Stomach (tissue), 9 donors: ENCODE measurements around the gene SKIC2. TPM values are rescaled to one million over a fixed set of nuclear protein-coding genes. Genes with fewer than 3 reads are reported as not detected.

ENCODE experiments used
- DNase-seq, 2 donors: peaks; one replicate each; pipeline versions ENCODE4 v3.0.0 to v3.0.0-alpha.2; 2013 to 2019
- H3K27ac ChIP-seq, 5 donors: fragments of 200-600 bp in 4 of 5; sonication (generic) in 4 of 5; one replicate each; pipeline ENCODE4 v1.5.1; 2013 to 2019; ENCODE audit warnings: mild to moderate bottlenecking in 1 of 5, moderate library complexity in 1 of 5
- H3K27me3 ChIP-seq, 3 donors: fragments of 200-600 bp; sonication (generic); one replicate each; pipeline ENCODE4 v1.5.1; 2017 to 2019; ENCODE audit warnings: mixed run types in 1 of 3
- H3K36me3 ChIP-seq, 4 donors: fragments of 200-600 bp; sonication (generic); 1 replicate in 3 of 4; 2 replicates in 1 of 4; pipeline ENCODE4 v1.5.1; 2016 to 2019
- H3K4me1 ChIP-seq, 4 donors: fragments of 200-600 bp; sonication (generic); one replicate each; pipeline ENCODE4 v1.5.1; 2016 to 2019
- H3K4me3 ChIP-seq, 4 donors: fragments of 200-600 bp; sonication (generic) in 3 of 4; one replicate each; pipeline ENCODE4 v1.5.1; 2016 to 2019; ENCODE audit warnings: mild to moderate bottlenecking in 1 of 4
- H3K9me3 ChIP-seq, 4 donors: fragments of 200-600 bp; sonication (generic); one replicate each; pipeline ENCODE4 v1.5.1; 2016 to 2019
- EP300 ChIP-seq: sonication (generic); formaldehyde crosslinking; IDR thresholded peaks from one replicate; pipeline ENCODE4 v1.6.1; 2017; ENCODE audit warnings: antibody characterized with exemption
- POLR2A ChIP-seq, 4 donors: fragments of 450-650 bp; IDR thresholded peaks; one replicate each; pipeline ENCODE4 v1.6.1; 2016; ENCODE audit warnings: antibody characterized with exemption in 4 of 4, control low read depth in 2 of 4, mild to moderate bottlenecking in 1 of 4, moderate library complexity in 1 of 4
- POLR2AphosphoS5 ChIP-seq, 3 donors: sonication (generic); formaldehyde crosslinking; IDR thresholded peaks; one replicate each; pipeline ENCODE4 v1.6.1; 2016; ENCODE audit warnings: antibody characterized with exemption in 3 of 3
- WGBS, 5 donors: extraction: QIAGEN DNeasy Blood & Tissue Kit in 3 of 5; methylation state at CpG; one replicate each; pipeline versions ENCODE4 v1.1.5 to v1.1.7; 2013 to 2018; 5-methylcytosine and 5-hydroxymethylcytosine counted together
- intact Hi-C: fragments of 100-400 bp; cut with DNase I; formaldehyde crosslinking; loops from one replicate; pipeline ENCODE4 v1.15.1; 2023; ENCODE audit warnings: low total_unique reads
- polyA plus RNA-seq, 3 donors: library from polyadenylated mRNA; stranded (reverse); fragments of 200-250 nt; gene quantifications; one replicate each; pipeline ENCODE4 v1.2.3, GENCODE V29; 2013
- total RNA-seq, 5 donors: library from RNA; depleted of rRNA; stranded (reverse); fragments of >200 nt; gene quantifications; one replicate each; pipeline versions ENCODE4 v1.1.0 to v1.2.3, GENCODE V29; 2014 to 2016
- TF ChIP-seq, protein P1 (sequence below), 7 experiments: fragments of 450-650 bp in 4 of 7; fragments of 200-600 bp in 3 of 7; sonication (generic) in 3 of 7; IDR thresholded peaks; one replicate each; pipeline ENCODE4 v1.5.1; 2016 to 2019; ENCODE audit warnings: antibody characterized with exemption in 7 of 7, control low read depth in 2 of 7, mild to moderate bottlenecking in 1 of 7
- donor health status: healthy with polysubstance abuse.
- donor health status: Bipolar disorder and iron deficiency.
- donor health status: healthy.

Gene SKIC2
- total and polyA plus RNA-seq, 8 donors, result 22.0 to 478 (median 88.0) TPM

DNA sequence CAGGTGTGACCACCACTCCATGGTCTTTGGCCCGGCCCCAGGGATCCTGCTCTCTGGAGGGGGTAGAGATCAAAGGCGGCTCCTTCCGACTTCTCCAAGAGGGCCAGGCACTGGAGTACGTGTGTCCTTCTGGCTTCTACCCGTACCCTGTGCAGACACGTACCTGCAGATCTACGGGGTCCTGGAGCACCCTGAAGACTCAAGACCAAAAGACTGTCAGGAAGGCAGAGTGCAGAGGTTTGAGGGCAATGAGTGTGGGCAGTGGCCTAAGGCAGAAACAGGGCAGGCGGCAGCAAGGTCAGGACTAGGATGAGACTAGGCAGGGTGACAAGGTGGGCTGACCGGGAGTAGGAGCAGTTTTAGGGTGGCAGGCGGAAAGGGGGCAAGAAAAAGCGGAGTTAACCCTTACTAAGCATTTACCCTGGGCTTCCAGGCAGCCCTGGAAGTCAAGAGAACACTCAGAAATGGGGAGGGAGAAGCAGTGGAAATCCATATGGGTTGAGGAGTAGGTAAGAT, 12.5 kb upstream of the SKIC2 start:
- WGBS, 5 donors, result 52 to 67% (median 62%) methylated on average over 10 to 11 of the region's 11 CpGs
- Histone ChIP-seq H3K27me3 (no peaks in the 10 kb centered on the region), H3K4me3 (peak overlapping the region; percentile 22 to 48 (median 30)), H3K27ac (peak overlapping the region; percentile 71 to 93 (median 86)), H3K4me1 (peaks cover 8 to 37% (median 18%) of the 10 kb centered on the region in 4 donors), H3K9me3 (no peaks in the 10 kb centered on the region), H3K36me3 (peaks cover 0 to 24% (median 12%) of the 10 kb centered on the region in 4 donors)
- DNase-seq, result no peak
- TF ChIP-seq, protein P1, sequence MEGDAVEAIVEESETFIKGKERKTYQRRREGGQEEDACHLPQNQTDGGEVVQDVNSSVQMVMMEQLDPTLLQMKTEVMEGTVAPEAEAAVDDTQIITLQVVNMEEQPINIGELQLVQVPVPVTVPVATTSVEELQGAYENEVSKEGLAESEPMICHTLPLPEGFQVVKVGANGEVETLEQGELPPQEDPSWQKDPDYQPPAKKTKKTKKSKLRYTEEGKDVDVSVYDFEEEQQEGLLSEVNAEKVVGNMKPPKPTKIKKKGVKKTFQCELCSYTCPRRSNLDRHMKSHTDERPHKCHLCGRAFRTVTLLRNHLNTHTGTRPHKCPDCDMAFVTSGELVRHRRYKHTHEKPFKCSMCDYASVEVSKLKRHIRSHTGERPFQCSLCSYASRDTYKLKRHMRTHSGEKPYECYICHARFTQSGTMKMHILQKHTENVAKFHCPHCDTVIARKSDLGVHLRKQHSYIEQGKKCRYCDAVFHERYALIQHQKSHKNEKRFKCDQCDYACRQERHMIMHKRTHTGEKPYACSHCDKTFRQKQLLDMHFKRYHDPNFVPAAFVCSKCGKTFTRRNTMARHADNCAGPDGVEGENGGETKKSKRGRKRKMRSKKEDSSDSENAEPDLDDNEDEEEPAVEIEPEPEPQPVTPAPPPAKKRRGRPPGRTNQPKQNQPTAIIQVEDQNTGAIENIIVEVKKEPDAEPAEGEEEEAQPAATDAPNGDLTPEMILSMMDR (IDR thresholded peaks at IDR 0.05), result no peak
- no peak for TF ChIP-seq POLR2A (IDR thresholded peaks at IDR 0.05)
- TF ChIP-seq POLR2AphosphoS5 (IDR thresholded peaks at IDR 0.05), result no peak
- no peak for TF ChIP-seq EP300
- intact Hi-C loops, result no loop called here

DNA sequence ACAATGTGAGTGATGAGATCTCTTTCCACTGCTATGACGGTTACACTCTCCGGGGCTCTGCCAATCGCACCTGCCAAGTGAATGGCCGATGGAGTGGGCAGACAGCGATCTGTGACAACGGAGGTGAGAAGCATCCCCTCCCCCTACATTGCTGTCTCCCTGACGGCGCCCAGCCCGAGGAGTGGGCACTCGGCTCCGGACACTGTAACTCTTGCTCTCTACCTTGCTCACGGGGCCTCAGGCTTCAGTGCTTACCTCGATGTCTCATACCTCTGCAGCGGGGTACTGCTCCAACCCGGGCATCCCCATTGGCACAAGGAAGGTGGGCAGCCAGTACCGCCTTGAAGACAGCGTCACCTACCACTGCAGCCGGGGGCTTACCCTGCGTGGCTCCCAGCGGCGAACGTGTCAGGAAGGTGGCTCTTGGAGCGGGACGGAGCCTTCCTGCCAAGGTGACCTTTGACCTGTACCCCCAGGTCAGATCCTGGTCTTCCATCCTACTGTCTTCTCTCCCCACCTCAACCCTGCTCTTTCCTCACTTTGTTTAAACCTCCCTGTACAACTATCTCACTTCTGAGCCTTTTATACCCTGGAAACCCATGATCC, 11.8 kb upstream of the SKIC2 start:
- peaks cover 0 to 31% (median 19%) of the 10 kb centered on the region in 4 donors for H3K36me3 ChIP-seq
- H3K27me3 ChIP-seq, result no peaks in the 10 kb centered on the region
- H3K4me1 ChIP-seq, result peaks cover 8 to 38% (median 18%) of the 10 kb centered on the region in 4 donors
- peak overlapping the region in 2 of 5 donors; percentile 86 to 91 for H3K27ac ChIP-seq
- TF ChIP-seq POLR2A (IDR thresholded peaks at IDR 0.05), result no peak
- TF ChIP-seq EP300, result no peak
- TF ChIP-seq, protein P1 (IDR thresholded peaks at IDR 0.05), result no peak
- TF ChIP-seq POLR2AphosphoS5 (IDR thresholded peaks at IDR 0.05), result no peak
- intact Hi-C loops, result no loop called here
- H3K4me3 ChIP-seq, result peak overlapping the region in 1 of 4 donors; percentile 48
- H3K9me3 ChIP-seq, result no peaks in the 10 kb centered on the region
- WGBS, 5 donors, result 84 to 93% (median 90%) methylated on average over 20 to 24 of the region's 24 CpGs
- DNase-seq, result no peak

DNA sequence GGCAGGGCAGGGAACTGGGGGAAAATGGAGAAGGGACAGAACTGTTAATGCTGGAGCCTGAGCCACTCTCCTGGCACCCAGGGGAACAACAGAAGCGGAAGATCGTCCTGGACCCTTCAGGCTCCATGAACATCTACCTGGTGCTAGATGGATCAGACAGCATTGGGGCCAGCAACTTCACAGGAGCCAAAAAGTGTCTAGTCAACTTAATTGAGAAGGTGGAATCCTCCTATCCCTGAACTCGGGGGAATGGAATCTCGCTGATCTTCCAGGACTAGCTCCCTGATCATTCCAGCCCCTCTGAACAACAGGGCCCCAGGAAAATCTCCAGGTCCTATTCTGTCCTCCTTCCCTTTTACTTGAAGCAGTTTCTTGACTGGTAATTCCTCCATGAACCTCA, 11.1 kb upstream of the SKIC2 start:
- H3K4me1 ChIP-seq, result peaks cover 8 to 45% (median 18%) of the 10 kb centered on the region in 4 donors
- no peak for DNase-seq
- TF ChIP-seq POLR2A (IDR thresholded peaks at IDR 0.05) (no peak), EP300 (no peak), POLR2AphosphoS5 (IDR thresholded peaks at IDR 0.05) (no peak)
- TF ChIP-seq, protein P1 (IDR thresholded peaks at IDR 0.05), result no peak
- H3K36me3 ChIP-seq, result peaks cover 0 to 38% (median 26%) of the 10 kb centered on the region in 4 donors
- 85 to 93% (median 88%) methylated on average over 4 of the region's 4 CpGs for WGBS, 5 donors
- H3K27ac ChIP-seq, result no peak overlapping the region
- H3K4me3 ChIP-seq, result peak overlapping the region in 1 of 4 donors; percentile 48
- intact Hi-C loops, result no loop called here
- H3K9me3 ChIP-seq, result no peaks in the 10 kb centered on the region
- no peaks in the 10 kb centered on the region for H3K27me3 ChIP-seq

DNA sequence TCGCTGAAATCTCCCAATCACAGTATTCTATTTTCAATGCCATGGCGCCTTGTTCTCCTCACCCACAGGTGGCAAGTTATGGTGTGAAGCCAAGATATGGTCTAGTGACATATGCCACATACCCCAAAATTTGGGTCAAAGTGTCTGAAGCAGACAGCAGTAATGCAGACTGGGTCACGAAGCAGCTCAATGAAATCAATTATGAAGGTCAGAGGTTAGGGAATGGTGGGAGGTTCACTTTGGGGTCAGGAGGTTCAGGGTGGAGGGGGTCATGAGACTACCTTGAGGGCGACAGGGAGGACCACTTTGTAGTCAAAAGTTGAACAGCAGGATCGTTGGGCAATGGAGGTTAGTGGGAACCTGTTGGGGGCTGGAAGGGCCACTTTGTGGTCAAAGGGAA, 10.7 kb upstream of the SKIC2 start:
- WGBS, 5 donors, result 73 to 85% (median 77%) methylated on average over 5 of the region's 5 CpGs
- TF ChIP-seq POLR2AphosphoS5 (IDR thresholded peaks at IDR 0.05) (no peak), POLR2A (IDR thresholded peaks at IDR 0.05) (no peak), EP300 (no peak)
- TF ChIP-seq, protein P1 (IDR thresholded peaks at IDR 0.05), result no peak
- no peak for DNase-seq

More for the DNA sequence above, 10.7 kb upstream of the SKIC2 start:
- Histone ChIP-seq H3K4me3 (no peak overlapping the region), H3K9me3 (no peaks in the 10 kb centered on the region), H3K4me1 (peaks cover 8 to 46% (median 18%) of the 10 kb centered on the region in 4 donors), H3K27me3 (no peaks in the 10 kb centered on the region), H3K36me3 (peaks cover 4 to 43% (median 30%) of the 10 kb centered on the region in 4 donors), H3K27ac (no peak overlapping the region)
- intact Hi-C loops, result no loop called here
